ENCODE results near the gene CRACDL.
"Not testable (repeated sequence)": the region's sequence is repeated elsewhere in the genome, so short reads cannot be mapped to it uniquely, and the experiment has no call there.

The CRACDL gene

GRCh38 chr2:98761267-98761781 lies 174.7 kb downstream of the CRACDL start:
- peak; percentile 19 for DNase-seq (ENCODE audit: low read depth)
- no peak for TF ChIP-seq CTCF (IDR thresholded peaks at IDR 0.05; ENCODE audit: control insufficient read depth, extremely low read depth, insufficient read depth)
- no peak overlapping the region for H3K4me3 ChIP-seq (ENCODE audit: low read depth, low read length)

DNA sequence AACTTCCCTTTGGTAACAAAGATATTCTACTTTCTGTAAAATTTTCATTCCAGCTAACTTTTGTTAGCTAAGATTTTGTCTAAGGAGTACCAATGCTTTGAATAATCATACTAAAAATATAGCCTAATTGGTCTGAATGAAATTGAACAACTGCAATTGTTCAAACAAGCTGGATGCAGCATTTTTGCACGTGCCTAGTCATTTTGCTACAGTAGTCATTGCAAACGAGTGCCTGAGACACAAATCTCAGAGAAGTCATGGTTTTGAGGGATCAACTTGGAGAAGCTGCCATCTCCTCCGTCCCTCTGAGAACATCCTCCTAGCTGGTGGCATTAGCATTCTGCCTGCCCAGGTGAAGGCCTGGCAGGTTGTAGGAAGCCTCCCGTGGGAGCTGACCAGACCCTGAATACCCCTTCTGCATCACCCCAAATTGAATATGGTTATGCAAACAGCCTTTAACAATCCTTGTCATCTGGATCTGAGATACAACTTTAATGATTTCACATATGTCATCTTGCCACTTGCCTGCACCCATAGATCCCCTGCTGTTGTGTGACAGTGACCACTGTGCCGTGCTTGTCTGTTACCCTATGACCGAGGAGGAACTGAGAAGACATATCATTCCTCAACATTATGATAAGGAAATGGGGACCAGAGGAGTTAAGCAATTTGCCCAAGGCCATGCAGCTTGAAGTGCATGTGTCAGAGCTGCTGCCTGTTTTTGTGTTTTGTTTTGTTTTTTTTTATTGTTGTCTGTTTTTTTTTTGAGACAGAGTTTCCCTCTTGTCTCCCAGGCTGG lies 176.0 kb downstream of the CRACDL start:
- TF ChIP-seq CTCF (IDR thresholded peaks at IDR 0.05; ENCODE audit: control insufficient read depth, extremely low read depth, insufficient read depth): no peak
- H3K4me3 ChIP-seq (ENCODE audit: low read depth, low read length): no peak overlapping the region
- no peak for DNase-seq (ENCODE audit: low read depth)

DNA sequence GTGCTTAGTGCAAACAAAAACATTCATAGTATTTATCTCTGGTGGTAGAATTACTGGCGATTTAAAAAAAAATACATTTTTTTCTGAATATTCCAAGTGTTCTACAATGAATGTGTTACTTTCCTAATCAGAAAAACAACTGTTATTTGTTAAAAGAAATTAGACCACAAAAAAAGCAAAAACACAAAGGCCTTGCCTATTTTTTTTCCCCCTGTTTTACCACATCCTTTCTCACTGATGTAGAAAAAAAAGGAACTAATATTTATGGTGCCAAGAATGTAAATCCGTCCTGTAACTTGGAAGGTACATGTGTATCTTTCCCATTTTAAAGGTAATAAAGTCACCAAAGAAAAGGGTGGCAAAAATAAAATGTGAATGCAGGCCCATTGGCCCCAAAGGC lies 176.7 kb downstream of the CRACDL start:
- DNase-seq (ENCODE audit: low read depth): no peak
- H3K4me3 ChIP-seq (ENCODE audit: low read depth, low read length): no peak overlapping the region
- no peak for TF ChIP-seq CTCF (IDR thresholded peaks at IDR 0.05; ENCODE audit: control insufficient read depth, extremely low read depth, insufficient read depth)

GRCh38 chr2:98757904-98758421 lies 178.1 kb downstream of the CRACDL start:
- peak; percentile 87 for DNase-seq (ENCODE audit: low read depth)
- H3K4me3 ChIP-seq (ENCODE audit: low read depth, low read length): peak overlapping the region; percentile 21
- TF ChIP-seq CTCF (IDR thresholded peaks at IDR 0.05; ENCODE audit: control insufficient read depth, extremely low read depth, insufficient read depth): no peak

- no peak overlapping the region for H3K4me3 ChIP-seq (ENCODE audit: low read depth, low read length)
- DNase-seq (ENCODE audit: low read depth): no peak
- TF ChIP-seq CTCF (IDR thresholded peaks at IDR 0.05; ENCODE audit: control insufficient read depth, extremely low read depth, insufficient read depth): no peak
These were observed 182.2 kb downstream of the CRACDL start for GRCh38 chr2:98753801-98754200.

DNA sequence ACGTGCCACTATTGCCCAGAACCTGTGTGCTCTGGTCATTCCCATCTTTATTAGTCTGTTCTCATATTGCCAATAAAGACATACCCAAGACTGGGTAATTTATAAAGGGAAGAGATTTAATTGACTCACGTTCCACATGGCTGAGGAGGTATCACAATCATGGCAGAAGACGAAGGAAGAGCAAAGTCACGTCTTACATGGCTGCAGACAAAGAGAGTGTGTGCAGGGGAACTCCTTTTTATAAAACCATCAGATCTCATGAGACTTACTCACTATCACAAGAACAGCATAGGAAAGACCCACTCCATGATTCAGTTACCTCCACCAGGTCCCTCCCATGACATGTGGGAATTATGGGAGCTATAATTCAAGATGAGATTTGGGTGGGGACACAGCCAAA lies 183.3 kb downstream of the CRACDL start:
- H3K4me3 ChIP-seq (ENCODE audit: low read depth, low read length); DNase-seq (ENCODE audit: low read depth): not testable (repeated sequence)

DNA sequence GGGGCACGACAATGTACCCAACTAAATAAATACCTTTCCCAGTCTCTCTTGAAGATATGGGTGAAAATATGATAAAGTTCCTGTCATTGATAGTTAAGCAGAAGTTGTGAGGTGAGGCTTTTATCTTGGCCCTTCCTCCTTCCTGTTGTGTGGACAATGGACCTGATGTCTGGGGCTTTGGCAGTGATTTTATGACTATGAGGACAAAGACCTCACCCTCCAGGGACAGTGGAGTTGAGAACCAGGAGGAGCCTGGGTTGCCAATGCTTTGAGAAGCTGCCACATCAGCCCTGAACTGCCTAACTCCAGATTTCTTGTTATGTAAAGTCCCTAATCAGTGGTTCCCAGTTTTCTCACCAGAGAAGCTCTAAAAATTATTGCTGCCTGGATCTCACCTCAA lies 184.3 kb downstream of the CRACDL start:
- no peak for TF ChIP-seq CTCF (IDR thresholded peaks at IDR 0.05; ENCODE audit: control insufficient read depth, extremely low read depth, insufficient read depth)
- no peak for DNase-seq (ENCODE audit: low read depth)
- no peak overlapping the region for H3K4me3 ChIP-seq (ENCODE audit: low read depth, low read length)

All from LNCaP clone FGC (cell line).